HepG2 (cell line): ENCODE results near the gene WSB2. TPM values are rescaled to one million over a fixed set of nuclear protein-coding genes. Genes with fewer than 3 reads are reported as not detected.

Experiments
- ATAC-seq: fragments of 200-7000 bp; cut with Tn5 transposase; 3 replicates; pipeline ENCODE4 v1.9.1; 2020; ENCODE audit warnings: mild to moderate bottlenecking, moderate library complexity
- BruUV-seq: library from RNA; stranded (reverse); fragments of 400-500 nt; replicated peaks from 2 replicates; lab custom pipeline; 2021; lab: Mats Ljungman, UMichigan
- CTCF ChIA-PET: fragments of 300-600 bp; formaldehyde crosslinking; extraction: SDS; loops from one replicate; lab custom pipeline; 2021; ENCODE audit warnings: low total read pairs, inconsistent platforms, low intra/inter-chr PET ratio; lab: Yijun Ruan, JAX
- POLR2A ChIA-PET: fragments of 350-600 bp; sonication (Branson Sonifier 250); formaldehyde crosslinking; loops from one replicate; lab custom pipeline; 2020; ENCODE audit warnings: antibody characterized with exemption, inconsistent platforms; lab: Yijun Ruan, JAX
- DNase-seq: peaks from one replicate; pipeline ENCODE4 v3.0.0-alpha.2; 2015; ENCODE audit warnings: low spot score
- FAIRE-seq: peaks from 3 replicates; lab custom pipeline; 2011; peaks lifted over from hg19 to GRCh38; lab: Jason Lieb, UNC
- H2AFZ ChIP-seq: one replicate; pipeline ENCODE4 v1.6.1; 2011; ENCODE audit warnings: low read length, inconsistent platforms
- H3K27ac ChIP-seq: fragments of 300-600 bp; 3 replicates; pipeline ENCODE4 v1.8.0; 2011; ENCODE audit warnings: mixed run types, mild to moderate bottlenecking, mixed read lengths, low read length, inconsistent platforms; ENCODE audit not compliant: insufficient read depth; ENCODE audit errors: extremely low read length
- H3K27me3 ChIP-seq, 2 experiments: fragments of 200-600 bp in 1 of 2; 2 replicates in 1 of 2; 3 replicates in 1 of 2; pipeline versions ENCODE4 v1.6.0 to v1.8.0; 2011; ENCODE audit warnings: low read length in 2 of 2, mild to moderate bottlenecking in 2 of 2, moderate library complexity in 2 of 2, inconsistent platforms in 1 of 2; ENCODE audit not compliant: insufficient read depth in 2 of 2, control insufficient read depth in 1 of 2
- H3K36me3 ChIP-seq, 2 experiments: fragments of 200-600 bp in 1 of 2; replicated peaks in 1 of 2; 2 replicates in 1 of 2; 3 replicates in 1 of 2; pipeline versions ENCODE4 v1.5.1 to v1.8.0; 2011; ENCODE audit warnings: low read length in 2 of 2, inconsistent platforms in 1 of 2; ENCODE audit not compliant: insufficient read depth in 2 of 2, control insufficient read depth in 1 of 2
- H3K4me1 ChIP-seq: 2 replicates; pipeline ENCODE4 v1.5.1; 2012; ENCODE audit warnings: low read length, inconsistent platforms; ENCODE audit not compliant: insufficient read depth
- H3K4me2 ChIP-seq: 2 replicates; pipeline ENCODE4 v1.6.0; 2011; ENCODE audit warnings: low read depth, low read length, inconsistent platforms
- H3K4me3 ChIP-seq, 3 experiments: fragments of 200-600 bp in 1 of 3; sonication (generic), shearing (Covaris generic) in 1 of 3; replicated peaks in 1 of 3; 2 replicates each; pipeline ENCODE4 v1.5.1; 2011 to 2016; ENCODE audit warnings: low read length in 3 of 3, inconsistent platforms in 2 of 3, low read depth in 2 of 3, mild to moderate bottlenecking in 2 of 3, control low read depth in 1 of 3, mixed read lengths in 1 of 3; ENCODE audit not compliant: insufficient read depth in 1 of 3
- H3K79me2 ChIP-seq: one replicate; pipeline ENCODE4 v1.6.1; 2011; ENCODE audit warnings: low read length, inconsistent platforms; ENCODE audit not compliant: insufficient read depth
- H3K9ac ChIP-seq: 2 replicates; pipeline ENCODE4 v1.6.0; 2011; ENCODE audit warnings: mild to moderate bottlenecking, low read depth, low read length, inconsistent platforms; ENCODE audit not compliant: insufficient read depth
- H3K9me3 ChIP-seq: 2 replicates; pipeline ENCODE4 v1.5.1; 2012; ENCODE audit warnings: mild to moderate bottlenecking, low read length
- H4K20me1 ChIP-seq: 2 replicates; pipeline ENCODE4 v1.6.0; 2011; ENCODE audit warnings: inconsistent platforms, mild to moderate bottlenecking, low read length, moderate library complexity; ENCODE audit not compliant: insufficient read depth
- ARNT2 ChIP-seq: sonication (generic); formaldehyde crosslinking; IDR thresholded peaks from 2 replicates; pipeline ENCODE4 v1.8.0; 2022; ENCODE audit warnings: mild to moderate bottlenecking, low read depth, missing genetic modification reagents, moderate library complexity
- CCDC6 ChIP-seq: sonication (generic); formaldehyde crosslinking; IDR thresholded peaks from 2 replicates; pipeline ENCODE4 v1.8.1; 2022; ENCODE audit warnings: mild to moderate bottlenecking, missing genetic modification reagents, moderate library complexity
- ELF4 ChIP-seq: sonication (generic); formaldehyde crosslinking; IDR thresholded peaks from 2 replicates; pipeline ENCODE4 v1.5.0; 2020; ENCODE audit warnings: missing genetic modification reagents, mild to moderate bottlenecking, moderate library complexity, borderline replicate concordance
- KMT2A ChIP-seq: sonication (generic); formaldehyde crosslinking; IDR thresholded peaks from 2 replicates; pipeline ENCODE4 v1.4.0; 2020; ENCODE audit warnings: missing genetic modification reagents
- MAZ ChIP-seq, 2 experiments: sonication (generic) in 1 of 2; formaldehyde crosslinking in 1 of 2; IDR thresholded peaks; 2 replicates each; pipeline versions ENCODE4 v1.5.0 to v1.6.1; 2012 to 2020; ENCODE audit warnings: low read depth in 2 of 2, mild to moderate bottlenecking in 2 of 2, borderline replicate concordance in 1 of 2, improper control_type of control experiment in 1 of 2, low read length in 1 of 2, missing genetic modification reagents in 1 of 2, moderate library complexity in 1 of 2
- NCOR1 ChIP-seq: fragments of 200-600 bp; sonication (generic); IDR thresholded peaks from 2 replicates; pipeline ENCODE4 v1.7.0; 2017; ENCODE audit warnings: antibody characterized with exemption, low read length, borderline replicate concordance
- PHF20 ChIP-seq: sonication (generic); formaldehyde crosslinking; IDR thresholded peaks from 2 replicates; pipeline ENCODE4 v1.5.0; 2020; ENCODE audit warnings: mild to moderate bottlenecking, missing genetic modification reagents
- RBFOX2 ChIP-seq: fragments of 200-400 bp; formaldehyde crosslinking; IDR thresholded peaks from 2 replicates; pipeline ENCODE4 v1.6.1; 2017; ENCODE audit warnings: low read depth, mild to moderate bottlenecking, low read length
- RBM39 ChIP-seq: fragments of 200-400 bp; formaldehyde crosslinking; IDR thresholded peaks from one replicate; pipeline ENCODE4 v1.6.1; 2018; ENCODE audit warnings: antibody characterized with exemption, mild to moderate bottlenecking, low read depth, low read length; ENCODE audit not compliant: poor library complexity, severe bottlenecking
- SATB2 ChIP-seq: sonication (generic); formaldehyde crosslinking; IDR thresholded peaks from 2 replicates; pipeline ENCODE4 v1.5.0; 2020; ENCODE audit warnings: missing genetic modification reagents
- SCMH1 ChIP-seq: sonication (generic); formaldehyde crosslinking; IDR thresholded peaks from 2 replicates; pipeline ENCODE4 v1.9.0; 2021; ENCODE audit warnings: missing genetic modification reagents, mild to moderate bottlenecking, borderline replicate concordance
- SPEN ChIP-seq: sonication (generic); formaldehyde crosslinking; IDR thresholded peaks from 2 replicates; pipeline ENCODE4 v1.5.1; 2020; ENCODE audit warnings: low read depth, mild to moderate bottlenecking, missing genetic modification reagents
- TGIF2 ChIP-seq: IDR thresholded peaks from 2 replicates; pipeline ENCODE4 v1.6.1; 2016; ENCODE audit warnings: control low read depth, missing compliant biosample characterization
- TP53 ChIP-seq: sonication (generic); formaldehyde crosslinking; conservative IDR thresholded peaks from 2 replicates; pipeline ENCODE4 v1.4.0; 2020; ENCODE audit warnings: missing genetic modification reagents
- XRCC5 ChIP-seq: fragments of 200-400 bp; formaldehyde crosslinking; optimal IDR thresholded peaks from 2 replicates; pipeline ENCODE3; 2017; ENCODE audit warnings: mild to moderate bottlenecking, low read length
- ZNF10 ChIP-seq: sonication (generic); formaldehyde crosslinking; IDR thresholded peaks from 2 replicates; pipeline ENCODE4 v1.4.0; 2020; ENCODE audit warnings: mild to moderate bottlenecking, low read depth, missing genetic modification reagents, borderline replicate concordance
- ZNF136 ChIP-seq: sonication (generic); formaldehyde crosslinking; IDR thresholded peaks from 2 replicates; pipeline ENCODE4 v1.8.1; 2022; ENCODE audit warnings: low read depth, mild to moderate bottlenecking, moderate library complexity, missing genetic modification reagents
- ZNF160 ChIP-seq: sonication (generic); formaldehyde crosslinking; IDR thresholded peaks from 2 replicates; pipeline ENCODE4 v1.8.0; 2022; ENCODE audit warnings: mild to moderate bottlenecking, inconsistent platforms, missing genetic modification reagents
- ZNF326 ChIP-seq: sonication (generic); formaldehyde crosslinking; IDR thresholded peaks from 2 replicates; pipeline ENCODE4 v1.4.0; 2020; ENCODE audit warnings: missing genetic modification reagents, borderline replicate concordance
- ZNF343 ChIP-seq: sonication (generic); formaldehyde crosslinking; IDR thresholded peaks from 2 replicates; pipeline ENCODE4 v1.4.0; 2020; ENCODE audit warnings: mild to moderate bottlenecking, missing genetic modification reagents
- ZNF503 ChIP-seq: sonication (generic); formaldehyde crosslinking; IDR thresholded peaks from 2 replicates; pipeline ENCODE4 v1.4.0; 2020; ENCODE audit warnings: missing genetic modification reagents
- ZNF567 ChIP-seq: sonication (generic); formaldehyde crosslinking; IDR thresholded peaks from 2 replicates; pipeline ENCODE4 v1.8.1; 2023; ENCODE audit warnings: mild to moderate bottlenecking, missing genetic modification reagents, borderline replicate concordance
- ZNF644 ChIP-seq: IDR thresholded peaks from 2 replicates; pipeline ENCODE4 v1.6.1; 2016; ENCODE audit warnings: low read depth
- ZNF781 ChIP-seq: sonication (generic); formaldehyde crosslinking; IDR thresholded peaks from 2 replicates; pipeline ENCODE4 v1.5.1; 2020; ENCODE audit warnings: borderline replicate concordance, mild to moderate bottlenecking, missing genetic modification reagents; ENCODE audit errors: not compliant biosample characterization
- ZNF878 ChIP-seq: sonication (generic); formaldehyde crosslinking; IDR thresholded peaks from 2 replicates; pipeline ENCODE4 v1.8.1; 2023; ENCODE audit warnings: mild to moderate bottlenecking, missing genetic modification reagents, moderate library complexity
- WGBS: methylation state at CpG from one replicate; pipeline ENCODE4 v1.1.6; 2017; ENCODE audit warnings: low lambda C conversion rate; 5-methylcytosine and 5-hydroxymethylcytosine counted together
- in situ Hi-C: cut with HindIII; loops from 2 replicates; pipeline ENCODE4 v1.10.0; 2017; ENCODE audit warnings: low pct_unique_long_range_greater_than_20kb; ENCODE audit not compliant: extremely low pct_ligation_motif_present
- intact Hi-C: fragments of 100-400 bp; cut with micrococcal nuclease; formaldehyde crosslinking; loops from one replicate; pipeline ENCODE4 v1.10.0; 2022; ENCODE audit not compliant: unreplicated experiment
- polyA plus RNA-seq, 8 experiments: library from polyadenylated mRNA; depleted of rRNA in 3 of 8; stranded (reverse) in 7 of 8; unstranded in 1 of 8; fragments of >200 nt; fragmentation: Illumina TruSeq in 4 of 8; extraction: Trizol in 4 of 8; gene quantifications; 2 replicates each; pipeline versions ENCODE4 v1.2.1 to v1.2.3, GENCODE V29; 2011 to 2016; ENCODE audit warnings: low read depth in 4 of 8, missing spikeins in 1 of 8, mixed read lengths in 1 of 8; ENCODE audit not compliant: insufficient read depth in 1 of 8
- total RNA-seq, 5 experiments: library from RNA; depleted of rRNA; stranded (reverse); fragments of >200 nt; fragmentation: Illumina TruSeq; extraction: Trizol; gene quantifications; 2 replicates each; pipeline ENCODE4 v1.2.3, GENCODE V29; 2016; ENCODE audit warnings: low read depth in 1 of 5

Gene WSB2
- total and polyA plus RNA-seq, 2 of the 13 experiments (the other 11 are each of a cell fraction or from before 2014, with no cell fraction given): 31.0 to 82.8 TPM

- ATAC-seq: peak; percentile 33
- H3K27me3 ChIP-seq: no peaks in the 10 kb centered on the region
- no peaks in the 10 kb centered on the region for H4K20me1 ChIP-seq
- peak; percentile 12 for TF ChIP-seq XRCC5
- no peak for TF ChIP-seq ZNF343
- no peak for TF ChIP-seq PHF20 (CRISPR knock-in tag)
- TF ChIP-seq SPEN: no peak
- TF ChIP-seq ZNF10 (CRISPR knock-in tag): no peak
- peak; percentile 20 for TF ChIP-seq RBM39
- no peak for TF ChIP-seq ZNF781 (CRISPR knock-in tag)
- no peak for TF ChIP-seq SCMH1
- peak; percentile 2; the same call in 1 of the 2 replicates for TF ChIP-seq MAZ (IDR thresholded peaks at IDR 0.05; ENCODE audit: borderline replicate concordance, low read depth, low read length)
- no peak for TF ChIP-seq MAZ (CRISPR knock-in tag; IDR thresholded peaks at IDR 0.05; ENCODE audit: low read depth)
- no peak for TF ChIP-seq TGIF2
- peak; percentile 17; the same call in 1 of the 2 replicates for TF ChIP-seq ZNF503 (CRISPR knock-in tag)
- no peak for TF ChIP-seq ZNF644 (CRISPR knock-in tag)
- 0 out of 2 replicates have a peak, but pooled peaks have one; percentile 11 for TF ChIP-seq ZNF878 (CRISPR knock-in tag)
- TF ChIP-seq KMT2A (CRISPR knock-in tag): no peak
- 0 out of 2 replicates have a peak, but pooled peaks have one; percentile 41 for TF ChIP-seq CCDC6
- TF ChIP-seq ELF4 (CRISPR knock-in tag): no peak
- TF ChIP-seq TP53 (CRISPR knock-in tag): 0 out of 2 replicates have a peak, but pooled peaks have one; percentile 17
- TF ChIP-seq ZNF567 (CRISPR knock-in tag): no peak
- no peak for TF ChIP-seq NCOR1
- no peak for TF ChIP-seq ARNT2
- no peak for TF ChIP-seq ZNF160 (CRISPR knock-in tag)
- TF ChIP-seq ZNF326 (CRISPR knock-in tag): no peak
- no peak for TF ChIP-seq RBFOX2
- peak; percentile 24; the same call in 1 of the 2 replicates for TF ChIP-seq SATB2 (CRISPR knock-in tag)
- TF ChIP-seq ZNF136 (CRISPR knock-in tag): no peak
Observed at GRCh38 chr12:118103201-118103600, 42.2 kb upstream of the WSB2 start.

More at GRCh38 chr12:118103201-118103600, 42.2 kb upstream of the WSB2 start:
- Histone ChIP-seq H3K9ac (peak overlapping the region; percentile 80), H3K4me1 (peaks cover 43% of the 10 kb centered on the region), H3K27ac (peak overlapping the region; percentile 79), H3K9me3 (no peaks in the 10 kb centered on the region), H3K4me2 (peak overlapping the region; percentile 92), H3K4me3 (peak overlapping the region; percentile 82 to 91 (median 85)), H3K36me3 (no peaks in the 10 kb centered on the region; a peak in 1 of 5 replicates), H3K79me2 (no peaks in the 10 kb centered on the region), H2AFZ (no peak overlapping the region)
- no TSS peak for BruUV-seq
- no peak for DNase-seq
- intact Hi-C loops: loop anchor here (1.0 to 5.0 kb wide), 2 partner anchors 42 to 226 kb away; partner anchors contain the start of gene WSB2
- ChIA-PET POLR2A (interaction anchor here (0.9 to 1.4 kb wide), 8 partner anchors 13 to 42 kb away, joined by 3 to 8 read pairs (median 4); partner anchors contain the start of genes PEBP1 and WSB2), CTCF (no interaction called here)
- 0% methylated on average over 13 of the region's 32 CpGs for WGBS
- in situ Hi-C loops: no loop called here
- no peak for FAIRE-seq
